K562 (cell line): Measurements from ENCODE around the gene SLC17A1. TPM values are rescaled to one million over a fixed set of nuclear protein-coding genes. Genes with fewer than 3 reads are reported as not detected.

Experiments
- ATAC-seq: fragments of 200-7000 bp; cut with Tn5 transposase; 3 replicates; pipeline ENCODE4 v1.9.1; 2020; ENCODE audit warnings: moderate library complexity
- BruUV-seq: library from RNA; stranded (reverse); fragments of 400-500 nt; replicated peaks from 2 replicates; lab custom pipeline; 2021; lab: Mats Ljungman, UMichigan
- CTCF ChIA-PET: fragments of 300-600 bp; formaldehyde crosslinking; extraction: SDS; loops from one replicate; lab custom pipeline; 2021; ENCODE audit warnings: low intra/inter-chr PET ratio; lab: Yijun Ruan, JAX
- POLR2A ChIA-PET: fragments of 300-600, 350-650 bp; sonication (Branson Sonifier 250); formaldehyde crosslinking; extraction: SDS; loops from one replicate; lab custom pipeline; 2021; ENCODE audit warnings: antibody characterized with exemption, inconsistent platforms; lab: Yijun Ruan, JAX
- DNase-seq, 4 experiments: peaks; one replicate each; pipeline versions ENCODE4 v3.0.0 to v3.0.0-alpha.2; 2011 to 2018; ENCODE audit warnings: low spot score in 3 of 4, mixed read lengths in 3 of 4; ENCODE audit errors: extremely low read depth in 1 of 4
- FAIRE-seq: peaks from 2 replicates; lab custom pipeline; 2011; peaks lifted over from hg19 to GRCh38; lab: Jason Lieb, UNC
- H2AFZ ChIP-seq: 2 replicates; pipeline ENCODE4 v1.6.0; 2011; ENCODE audit warnings: low read depth, low read length, control low read depth, inconsistent platforms
- H3K27ac ChIP-seq: fragments of 200-600 bp; 3 replicates; pipeline ENCODE4 v1.8.0; 2011; ENCODE audit warnings: low read depth, mild to moderate bottlenecking, control low read depth, inconsistent platforms, low read length, moderate library complexity, mixed read lengths; ENCODE audit errors: extremely low read depth
- H3K27me3 ChIP-seq, 2 experiments: fragments of 300-600 bp in 1 of 2; 2 replicates in 1 of 2; 3 replicates in 1 of 2; pipeline versions ENCODE4 v1.6.0 to v1.8.0; 2011; ENCODE audit warnings: inconsistent platforms in 2 of 2, low read length in 2 of 2, mild to moderate bottlenecking in 1 of 2, mixed read lengths in 1 of 2, moderate library complexity in 1 of 2; ENCODE audit not compliant: control insufficient read depth in 2 of 2, insufficient read depth in 2 of 2
- H3K36me3 ChIP-seq: fragments of 300-600 bp; 3 replicates; pipeline ENCODE4 v1.8.0; 2011; ENCODE audit warnings: mild to moderate bottlenecking, low read length, inconsistent platforms; ENCODE audit not compliant: control insufficient read depth, insufficient read depth
- H3K4me1 ChIP-seq, 2 experiments: fragments of 200-600 bp in 1 of 2; replicated peaks in 1 of 2; 2 replicates in 1 of 2; 3 replicates in 1 of 2; pipeline versions ENCODE4 v1.5.1 to v1.8.0; 2011; ENCODE audit warnings: inconsistent platforms in 2 of 2, low read length in 2 of 2, mild to moderate bottlenecking in 1 of 2, mixed read lengths in 1 of 2, moderate library complexity in 1 of 2; ENCODE audit not compliant: control insufficient read depth in 2 of 2, insufficient read depth in 2 of 2
- H3K4me2 ChIP-seq: 2 replicates; pipeline ENCODE4 v1.6.1; 2011; ENCODE audit warnings: low read length, control low read depth, inconsistent platforms, mixed read lengths; ENCODE audit not compliant: insufficient read depth
- H3K4me3 ChIP-seq: fragments of 200-600 bp; sonication (generic), shearing (Covaris generic); 2 replicates; pipeline ENCODE4 v1.5.1; 2016; ENCODE audit warnings: control low read depth, inconsistent platforms
- H3K79me2 ChIP-seq: fragments of 200-600 bp; 3 replicates; pipeline ENCODE4 v1.8.0; 2011; ENCODE audit warnings: low read length, inconsistent platforms; ENCODE audit not compliant: control insufficient read depth, insufficient read depth
- H3K9ac ChIP-seq, 2 experiments: 2 replicates each; pipeline versions ENCODE4 v1.6.0 to v1.6.1; 2011; ENCODE audit warnings: low read depth in 2 of 2, low read length in 2 of 2, control low read depth in 1 of 2, inconsistent platforms in 1 of 2, mild to moderate bottlenecking in 1 of 2, mixed read lengths in 1 of 2; ENCODE audit not compliant: insufficient read depth in 1 of 2
- H3K9me1 ChIP-seq: one replicate; pipeline ENCODE4 v1.6.0; 2011; ENCODE audit warnings: inconsistent platforms, mild to moderate bottlenecking, low read length, moderate library complexity; ENCODE audit not compliant: control insufficient read depth, insufficient read depth
- H3K9me3 ChIP-seq: replicated peaks from 2 replicates; pipeline ENCODE4 v1.5.1; 2011; ENCODE audit warnings: low read depth, low read length, inconsistent platforms; ENCODE audit not compliant: control insufficient read depth, insufficient read depth
- H4K20me1 ChIP-seq: replicated peaks from 2 replicates; pipeline ENCODE4 v1.6.1; 2011; ENCODE audit warnings: low read length, inconsistent platforms, mixed read lengths; ENCODE audit not compliant: control insufficient read depth, insufficient read depth
- CCAR2 ChIP-seq: fragments of 200-400 bp; formaldehyde crosslinking; IDR thresholded peaks from 2 replicates; pipeline ENCODE4 v1.6.1; 2017; ENCODE audit warnings: mild to moderate bottlenecking, low read depth, low read length
- JUN ChIP-seq, 2 experiments: sonication (generic) in 1 of 2; formaldehyde crosslinking in 1 of 2; IDR thresholded peaks; 2 replicates each; pipeline versions ENCODE4 v1.6.1 to v1.8.0; 2012 to 2022; ENCODE audit warnings: borderline replicate concordance in 2 of 2, mild to moderate bottlenecking in 2 of 2, improper control_type of control experiment in 1 of 2, low read depth in 1 of 2, low read length in 1 of 2, missing genetic modification reagents in 1 of 2
- MAZ ChIP-seq, 2 experiments: fragments of 450-650 bp in 1 of 2; sonication (generic) in 1 of 2; formaldehyde crosslinking; IDR thresholded peaks in 1 of 2; conservative IDR thresholded peaks in 1 of 2; 2 replicates each; pipeline versions ENCODE4 v1.4.0 to v1.5.0; 2020; ENCODE audit warnings: mild to moderate bottlenecking in 1 of 2, missing genetic modification reagents in 1 of 2
- MTA1 ChIP-seq: fragments of 450-650 bp; IDR thresholded peaks from 2 replicates; pipeline ENCODE4 v1.6.1; 2017; ENCODE audit warnings: borderline replicate concordance
- NCOR1 ChIP-seq: fragments of 450-650 bp; IDR thresholded peaks from 2 replicates; pipeline ENCODE4 v1.6.1; 2016; ENCODE audit warnings: mild to moderate bottlenecking, moderate library complexity
- NFE2L1 ChIP-seq: fragments of 450-650 bp; IDR thresholded peaks from 2 replicates; pipeline ENCODE4 v1.6.1; 2016; ENCODE audit warnings: missing genetic modification characterization, low read depth, mild to moderate bottlenecking, missing compliant biosample characterization, moderate library complexity, borderline replicate concordance
- NFYB ChIP-seq: IDR thresholded peaks from 2 replicates; pipeline ENCODE4 v1.6.1; 2011; ENCODE audit warnings: mild to moderate bottlenecking, moderate library complexity; ENCODE audit not compliant: insufficient read length; ENCODE audit errors: extremely low read depth
- POLR3G ChIP-seq: IDR thresholded peaks from 2 replicates; pipeline ENCODE4 v1.6.1; 2011; ENCODE audit not compliant: insufficient read length, insufficient replicate concordance; ENCODE audit errors: extremely low read depth
- XRCC4 ChIP-seq: IDR thresholded peaks from one replicate; pipeline ENCODE4 v1.6.1; 2011; ENCODE audit not compliant: insufficient read depth, insufficient read length; ENCODE audit errors: extremely low read depth
- ZNF311 ChIP-seq: fragments of 250-450 bp; sonication (Bioruptor Pico); IDR thresholded peaks from 2 replicates; pipeline ENCODE4 v1.4.0; 2020; ENCODE audit warnings: mild to moderate bottlenecking, moderate library complexity
- ZNF384 ChIP-seq: IDR thresholded peaks from 2 replicates; pipeline ENCODE4 v1.6.1; 2012; ENCODE audit warnings: low read depth, low read length, improper control_type of control experiment
- ZNF583 ChIP-seq: fragments of 250-450 bp; sonication (Bioruptor Pico); IDR thresholded peaks from 2 replicates; pipeline ENCODE4 v1.4.0; 2020
- WGBS: fragments of 100-300 bp; shearing (Covaris generic); methylation state at CpG from one replicate; pipeline ENCODE4 v1.1.6; 2016; ENCODE audit warnings: low coverage, mixed read lengths; ENCODE audit not compliant: insufficient coverage; ENCODE audit errors: missing lambda C conversion rate; 5-methylcytosine and 5-hydroxymethylcytosine counted together
- in situ Hi-C: fragments of 300-500 bp; cut with MboI; formaldehyde crosslinking; loops from 4 replicates; pipeline ENCODE4 v1.15.0; 2018; ENCODE audit warnings: inconsistent platforms, mixed read lengths
- intact Hi-C: fragments of 100-400 bp; cut with micrococcal nuclease; formaldehyde crosslinking; loops from 2 replicates; pipeline ENCODE4 v1.14.2; 2022
- polyA plus RNA-seq, 8 experiments: library from polyadenylated mRNA; depleted of rRNA in 4 of 8; stranded (reverse) in 5 of 8; unstranded in 3 of 8; fragments of >200 nt; fragmentation: Nextera tagmentation in 2 of 8; fragmentation: Illumina TruSeq in 1 of 8; extraction: Ambion mirVana in 2 of 8; extraction: Trizol in 1 of 8; gene quantifications; 2 replicates each; pipeline versions ENCODE4 v1.2.1 to v1.2.3, GENCODE V29; 2011 to 2014; ENCODE audit warnings: inconsistent platforms in 1 of 8, missing spikeins in 1 of 8
- total RNA-seq, 7 experiments: library from RNA; depleted of rRNA in 6 of 7; stranded (reverse); fragments of >200 nt in 6 of 7; fragmentation: Illumina TruSeq in 2 of 7; extraction: Trizol in 2 of 7; gene quantifications; 2 replicates each; pipeline versions ENCODE4 v1.2.1 to v1.2.3, GENCODE V29; 2011 to 2021; ENCODE audit warnings: low replicate concordance in 1 of 7
- TF ChIP-seq, protein P1 (sequence below): fragments of 450-650 bp; IDR thresholded peaks from 2 replicates; pipeline ENCODE4 v1.6.1; 2016; ENCODE audit warnings: borderline replicate concordance
- TF ChIP-seq, protein P2 (sequence below): fragments of 450-650 bp; IDR thresholded peaks from 2 replicates; pipeline ENCODE4 v1.6.1; 2016

The SLC17A1 gene
- total and polyA plus RNA-seq, 9 of the 15 experiments (the other 6 are each of a cell fraction or from before 2014, with no cell fraction given): not detected

DNA sequence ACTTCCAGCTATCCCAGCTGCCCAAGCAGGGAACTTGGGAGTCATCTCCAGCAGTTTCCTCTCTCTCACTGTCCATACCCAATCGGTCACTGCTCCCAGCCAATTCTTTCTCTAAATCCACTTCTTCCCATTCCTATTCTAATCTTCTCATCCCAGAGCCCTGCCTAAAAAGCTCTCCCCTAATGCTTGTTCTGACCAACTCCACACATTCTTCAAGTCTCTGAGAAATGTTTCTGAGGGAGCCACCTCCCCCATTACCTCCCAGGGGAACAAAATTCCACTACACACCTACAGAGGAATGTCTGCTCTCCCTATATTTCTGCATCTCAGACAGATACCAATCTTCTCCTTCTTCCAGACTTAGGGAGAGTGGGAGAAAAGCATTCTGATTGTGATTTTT lies 63.3 kb downstream of the SLC17A1 start:
- Histone ChIP-seq H3K27ac (no peak overlapping the region), H3K36me3 (no peaks in the 10 kb centered on the region), H3K9ac (no peak overlapping the region), H3K4me1 (no peaks in the 10 kb centered on the region), H2AFZ (no peak overlapping the region), H3K4me2 (no peak overlapping the region), H3K9me1 (no peaks in the 10 kb centered on the region), H4K20me1 (no peaks in the 10 kb centered on the region), H3K4me3 (no peak overlapping the region), H3K27me3 (no peaks in the 10 kb centered on the region), H3K9me3 (no peaks in the 10 kb centered on the region), H3K79me2 (no peaks in the 10 kb centered on the region)
- FAIRE-seq (no peak), DNase-seq (no peak), ATAC-seq (no peak)
- POLR2A ChIA-PET: interaction anchor here (1.2 kb wide), 2 partner anchors 9 to 1950 kb away, joined by 3 to 4 read pairs; no protein-coding TSS in a partner anchor
- BruUV-seq: no TSS peak
- CTCF ChIA-PET: no interaction called here
- 0% methylated on average over 1 of the region's 1 CpG for WGBS
- in situ Hi-C loops (no loop called here), intact Hi-C loops (no loop called here)
- TF ChIP-seq, protein P1, sequence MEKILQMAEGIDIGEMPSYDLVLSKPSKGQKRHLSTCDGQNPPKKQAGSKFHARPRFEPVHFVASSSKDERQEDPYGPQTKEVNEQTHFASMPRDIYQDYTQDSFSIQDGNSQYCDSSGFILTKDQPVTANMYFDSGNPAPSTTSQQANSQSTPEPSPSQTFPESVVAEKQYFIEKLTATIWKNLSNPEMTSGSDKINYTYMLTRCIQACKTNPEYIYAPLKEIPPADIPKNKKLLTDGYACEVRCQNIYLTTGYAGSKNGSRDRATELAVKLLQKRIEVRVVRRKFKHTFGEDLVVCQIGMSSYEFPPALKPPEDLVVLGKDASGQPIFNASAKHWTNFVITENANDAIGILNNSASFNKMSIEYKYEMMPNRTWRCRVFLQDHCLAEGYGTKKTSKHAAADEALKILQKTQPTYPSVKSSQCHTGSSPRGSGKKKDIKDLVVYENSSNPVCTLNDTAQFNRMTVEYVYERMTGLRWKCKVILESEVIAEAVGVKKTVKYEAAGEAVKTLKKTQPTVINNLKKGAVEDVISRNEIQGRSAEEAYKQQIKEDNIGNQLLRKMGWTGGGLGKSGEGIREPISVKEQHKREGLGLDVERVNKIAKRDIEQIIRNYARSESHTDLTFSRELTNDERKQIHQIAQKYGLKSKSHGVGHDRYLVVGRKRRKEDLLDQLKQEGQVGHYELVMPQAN: no peak
- TF ChIP-seq NCOR1 (no peak), JUN (IDR thresholded peaks at IDR 0.05; ENCODE audit: borderline replicate concordance, low read depth, low read length) (no peak), JUN (CRISPR knock-in tag; IDR thresholded peaks at IDR 0.05; ENCODE audit: borderline replicate concordance) (no peak), NFE2L1 (tag) (no peak), ZNF583 (CRISPR knock-in tag) (no peak), XRCC4 (no peak), NFYB (no peak), POLR3G (no peak), MTA1 (no peak), ZNF384 (no peak), ZNF311 (CRISPR knock-in tag) (no peak), CCAR2 (no peak), MAZ (CRISPR knock-in tag; conservative IDR thresholded peaks at IDR 0.05 in 1 of 2, IDR thresholded peaks at IDR 0.05 in 1 of 2) (no peak)
- TF ChIP-seq, protein P2, sequence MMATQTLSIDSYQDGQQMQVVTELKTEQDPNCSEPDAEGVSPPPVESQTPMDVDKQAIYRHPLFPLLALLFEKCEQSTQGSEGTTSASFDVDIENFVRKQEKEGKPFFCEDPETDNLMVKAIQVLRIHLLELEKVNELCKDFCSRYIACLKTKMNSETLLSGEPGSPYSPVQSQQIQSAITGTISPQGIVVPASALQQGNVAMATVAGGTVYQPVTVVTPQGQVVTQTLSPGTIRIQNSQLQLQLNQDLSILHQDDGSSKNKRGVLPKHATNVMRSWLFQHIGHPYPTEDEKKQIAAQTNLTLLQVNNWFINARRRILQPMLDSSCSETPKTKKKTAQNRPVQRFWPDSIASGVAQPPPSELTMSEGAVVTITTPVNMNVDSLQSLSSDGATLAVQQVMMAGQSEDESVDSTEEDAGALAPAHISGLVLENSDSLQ: no peak
